ENCODE results near the gene MXD4. TPM values are rescaled to one million over a fixed set of nuclear protein-coding genes. Genes with fewer than 3 reads are reported as not detected.

MXD4 gene
- total RNA-seq, 1 experiment from 2014 or later, result 22.0 TPM

DNA sequence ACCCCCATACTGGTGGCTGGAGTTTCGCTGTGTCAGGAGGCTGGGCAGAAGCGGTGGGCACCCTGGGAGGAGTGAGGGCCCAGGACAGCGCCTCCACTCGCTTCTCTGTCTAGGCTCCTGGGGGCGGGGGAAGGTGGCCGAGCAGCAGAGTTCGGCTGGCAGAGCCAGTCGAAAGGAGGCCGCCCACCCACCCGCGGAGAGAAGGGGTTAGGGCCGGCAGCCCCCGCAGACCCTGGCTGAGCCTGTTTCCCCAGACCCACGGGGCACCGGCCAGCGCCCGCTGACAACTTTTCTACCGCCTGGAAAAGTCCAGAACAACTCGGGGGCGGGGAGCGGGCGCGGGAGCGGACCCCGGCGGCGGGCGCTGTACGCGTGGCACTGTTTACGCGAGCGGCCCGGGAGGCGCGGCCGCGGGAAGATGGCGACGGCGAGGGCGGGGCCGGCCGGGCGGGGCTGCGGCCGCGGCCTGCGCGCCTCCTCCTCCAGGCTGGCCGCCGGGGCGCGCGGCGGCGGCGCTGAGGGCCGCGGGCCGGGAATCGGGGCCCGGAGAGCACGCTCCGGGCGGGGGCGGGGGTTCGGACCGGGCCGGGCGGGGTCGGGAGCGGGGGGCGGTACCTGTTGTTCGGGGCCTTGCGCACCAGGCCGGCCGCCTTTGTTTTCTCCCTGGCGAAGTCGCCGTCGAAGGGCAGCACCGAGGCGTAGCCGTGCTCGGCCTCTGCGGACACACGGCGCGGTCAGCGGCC, 628 bp downstream of the MXD4 start:
- Histone ChIP-seq H3K9me2 (ENCODE audit: insufficient read depth) (no peaks in the 10 kb centered on the region), H3K4me2 (ENCODE audit: low read length) (peak overlapping the region; percentile 91), H3K4me1 (ENCODE audit: control insufficient read depth in 1 of 2, insufficient read depth in 2 of 2, low read length in 2 of 2) (peaks cover 9 to 15% of the 10 kb centered on the region in 2 experiments; a peak in 3 of 4 replicates), H3K9me3 (ENCODE audit: control insufficient read depth in 1 of 2, insufficient read depth in 1 of 2, low read depth in 1 of 2, low read length in 2 of 2) (no peaks in the 10 kb centered on the region), H2AFZ (ENCODE audit: low read depth, low read length, poor library complexity, severe bottlenecking) (no peak overlapping the region), H3K27me3 (ENCODE audit: insufficient read depth, low read length) (no peaks in the 10 kb centered on the region), H3K79me2 (ENCODE audit: insufficient read depth, low read length) (no peaks in the 10 kb centered on the region), H4K20me1 (ENCODE audit: insufficient read depth) (no peaks in the 10 kb centered on the region), H3K36me3 (ENCODE audit: control insufficient read depth in 1 of 2, insufficient read depth in 2 of 2, low read length in 2 of 2) (no peaks in the 10 kb centered on the region), H3K9ac (ENCODE audit: low read length) (peak overlapping the region; percentile 62), H3K27ac (ENCODE audit: low read depth, low read length) (peak overlapping the region; percentile 88; the same call in 1 of the 2 replicates), H3K4me3 (replicated peaks in 1 of 2; ENCODE audit: low read depth in 1 of 2, low read length in 2 of 2) (peak overlapping the region; percentile 74 to 75)
- intact Hi-C loops (cut with micrococcal nuclease), result loop anchor here (5.0 kb wide), 1 partner anchor 151 kb away; no protein-coding TSS in a partner anchor
- peak; percentile 40 for ATAC-seq
- DNase-seq (ENCODE audit: low read depth, low spot score), result no peak
- ChIA-PET POLR2A (no interaction called here), CTCF (interaction anchor here (1.0 kb wide), 1 partner anchor 181 kb away, joined by 3 read pairs; no protein-coding TSS in a partner anchor), RAD21 (ENCODE audit: low non-redundant PET in 1 of 2, low total read pairs in 2 of 2, uncharacterized antibody in 2 of 2, unreplicated experiment in 2 of 2) (no interaction called here)
- BruUV-seq (replicated peaks), result no TSS peak
- TF ChIP-seq, protein P1, sequence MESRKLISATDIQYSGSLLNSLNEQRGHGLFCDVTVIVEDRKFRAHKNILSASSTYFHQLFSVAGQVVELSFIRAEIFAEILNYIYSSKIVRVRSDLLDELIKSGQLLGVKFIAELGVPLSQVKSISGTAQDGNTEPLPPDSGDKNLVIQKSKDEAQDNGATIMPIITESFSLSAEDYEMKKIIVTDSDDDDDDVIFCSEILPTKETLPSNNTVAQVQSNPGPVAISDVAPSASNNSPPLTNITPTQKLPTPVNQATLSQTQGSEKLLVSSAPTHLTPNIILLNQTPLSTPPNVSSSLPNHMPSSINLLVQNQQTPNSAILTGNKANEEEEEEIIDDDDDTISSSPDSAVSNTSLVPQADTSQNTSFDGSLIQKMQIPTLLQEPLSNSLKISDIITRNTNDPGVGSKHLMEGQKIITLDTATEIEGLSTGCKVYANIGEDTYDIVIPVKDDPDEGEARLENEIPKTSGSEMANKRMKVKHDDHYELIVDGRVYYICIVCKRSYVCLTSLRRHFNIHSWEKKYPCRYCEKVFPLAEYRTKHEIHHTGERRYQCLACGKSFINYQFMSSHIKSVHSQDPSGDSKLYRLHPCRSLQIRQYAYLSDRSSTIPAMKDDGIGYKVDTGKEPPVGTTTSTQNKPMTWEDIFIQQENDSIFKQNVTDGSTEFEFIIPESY (IDR thresholded peaks at IDR 0.05; ENCODE audit: extremely low read depth, insufficient replicate concordance, low read length), result no peak
- TF ChIP-seq YY1 (IDR thresholded peaks at IDR 0.05; ENCODE audit: extremely low read depth, insufficient replicate concordance, low read depth, low read length), result peak; percentile 80
- TF ChIP-seq, protein P2, sequence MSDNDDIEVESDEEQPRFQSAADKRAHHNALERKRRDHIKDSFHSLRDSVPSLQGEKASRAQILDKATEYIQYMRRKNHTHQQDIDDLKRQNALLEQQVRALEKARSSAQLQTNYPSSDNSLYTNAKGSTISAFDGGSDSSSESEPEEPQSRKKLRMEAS (IDR thresholded peaks at IDR 0.05), result no peak
- peak; percentile 48 for TF ChIP-seq POLR2AphosphoS5 (IDR thresholded peaks at IDR 0.05; ENCODE audit: low read depth, low read length)
- TF ChIP-seq, protein P3, sequence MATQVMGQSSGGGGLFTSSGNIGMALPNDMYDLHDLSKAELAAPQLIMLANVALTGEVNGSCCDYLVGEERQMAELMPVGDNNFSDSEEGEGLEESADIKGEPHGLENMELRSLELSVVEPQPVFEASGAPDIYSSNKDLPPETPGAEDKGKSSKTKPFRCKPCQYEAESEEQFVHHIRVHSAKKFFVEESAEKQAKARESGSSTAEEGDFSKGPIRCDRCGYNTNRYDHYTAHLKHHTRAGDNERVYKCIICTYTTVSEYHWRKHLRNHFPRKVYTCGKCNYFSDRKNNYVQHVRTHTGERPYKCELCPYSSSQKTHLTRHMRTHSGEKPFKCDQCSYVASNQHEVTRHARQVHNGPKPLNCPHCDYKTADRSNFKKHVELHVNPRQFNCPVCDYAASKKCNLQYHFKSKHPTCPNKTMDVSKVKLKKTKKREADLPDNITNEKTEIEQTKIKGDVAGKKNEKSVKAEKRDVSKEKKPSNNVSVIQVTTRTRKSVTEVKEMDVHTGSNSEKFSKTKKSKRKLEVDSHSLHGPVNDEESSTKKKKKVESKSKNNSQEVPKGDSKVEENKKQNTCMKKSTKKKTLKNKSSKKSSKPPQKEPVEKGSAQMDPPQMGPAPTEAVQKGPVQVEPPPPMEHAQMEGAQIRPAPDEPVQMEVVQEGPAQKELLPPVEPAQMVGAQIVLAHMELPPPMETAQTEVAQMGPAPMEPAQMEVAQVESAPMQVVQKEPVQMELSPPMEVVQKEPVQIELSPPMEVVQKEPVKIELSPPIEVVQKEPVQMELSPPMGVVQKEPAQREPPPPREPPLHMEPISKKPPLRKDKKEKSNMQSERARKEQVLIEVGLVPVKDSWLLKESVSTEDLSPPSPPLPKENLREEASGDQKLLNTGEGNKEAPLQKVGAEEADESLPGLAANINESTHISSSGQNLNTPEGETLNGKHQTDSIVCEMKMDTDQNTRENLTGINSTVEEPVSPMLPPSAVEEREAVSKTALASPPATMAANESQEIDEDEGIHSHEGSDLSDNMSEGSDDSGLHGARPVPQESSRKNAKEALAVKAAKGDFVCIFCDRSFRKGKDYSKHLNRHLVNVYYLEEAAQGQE (IDR thresholded peaks at IDR 0.05; ENCODE audit: low read depth), result no peak
- TF ChIP-seq ZFX (IDR thresholded peaks at IDR 0.05), result peak; percentile 54; the same call in 1 of the 2 replicates
- TF ChIP-seq ELF1 (IDR thresholded peaks at IDR 0.05; ENCODE audit: borderline replicate concordance, low read depth), result no peak
